Stimulated activated naive CD8-positive, alpha-beta T cell treated with anti-CD3 and anti-CD28 coated beads, Interleukin-15, Interleukin-2, amounts not matched to agents 100 U/mL and 50 U/mL, for 24 hours (primary cell): ENCODE data around the gene KRTAP5-5.

Experiments
- ATAC-seq: fragments of 150-1000 bp; cut with Tn5 transposase; one replicate; pipeline ENCODE4 v1.10.0; 2021
- DNase-seq: peaks from one replicate; pipeline ENCODE4 v3.0.0; 2021

The KRTAP5-5 gene

DNA sequence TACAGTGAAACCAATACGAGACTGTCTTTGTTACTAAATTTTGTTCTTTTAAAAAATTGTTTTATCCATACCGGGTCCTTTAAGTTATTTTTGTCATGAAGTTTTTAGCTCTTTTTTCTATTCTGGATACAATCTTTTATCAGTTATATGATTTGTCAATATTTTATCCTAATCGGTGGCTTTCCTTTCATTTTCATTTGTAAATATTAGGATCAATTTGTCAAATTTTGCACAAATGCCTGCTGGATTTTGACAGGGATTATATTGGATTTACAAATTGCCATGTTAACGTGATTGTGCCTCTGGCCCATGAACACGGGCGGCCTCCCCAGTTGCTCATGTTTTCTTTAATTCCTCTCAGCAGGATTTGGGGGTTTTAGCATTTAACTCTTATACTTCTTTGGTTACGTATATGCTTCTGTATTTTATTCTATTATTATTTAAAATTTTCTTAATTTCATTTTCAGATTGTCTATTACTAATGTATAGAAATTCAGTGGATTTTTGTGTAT, 46.7 kb downstream of the KRTAP5-5 start:
- no peak for ATAC-seq
- DNase-seq, result no peak

DNA sequence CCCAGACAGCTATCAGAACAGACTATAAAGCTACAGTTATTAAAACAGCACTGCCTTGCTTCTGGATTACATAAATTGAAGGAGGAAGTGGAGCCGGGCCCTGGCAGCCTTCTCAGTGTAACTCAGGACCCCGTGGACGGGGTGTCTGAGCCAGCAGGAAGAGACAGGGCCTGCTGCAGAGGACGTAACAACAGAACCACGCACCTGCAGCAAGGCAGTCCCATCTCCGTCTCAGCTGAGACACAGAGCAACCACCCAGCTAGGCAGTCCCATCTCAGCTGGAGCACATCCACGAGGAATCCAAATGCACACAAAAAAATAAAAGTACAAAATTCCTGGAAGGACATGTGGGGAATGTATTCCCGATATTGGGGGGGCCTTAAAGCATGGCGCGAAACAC, 50.3 kb downstream of the KRTAP5-5 start:
- ATAC-seq, result no peak
- no peak for DNase-seq
